ENCODE results near the gene ZC3H10. TPM values are rescaled to one million over a fixed set of nuclear protein-coding genes. Genes with fewer than 3 reads are reported as not detected.

The ZC3H10 gene
- total and polyA plus RNA-seq, 2 of the 13 experiments (the other 11 are each of a cell fraction or from before 2014, with no cell fraction given), result 0.70 to 2.3 TPM

DNA sequence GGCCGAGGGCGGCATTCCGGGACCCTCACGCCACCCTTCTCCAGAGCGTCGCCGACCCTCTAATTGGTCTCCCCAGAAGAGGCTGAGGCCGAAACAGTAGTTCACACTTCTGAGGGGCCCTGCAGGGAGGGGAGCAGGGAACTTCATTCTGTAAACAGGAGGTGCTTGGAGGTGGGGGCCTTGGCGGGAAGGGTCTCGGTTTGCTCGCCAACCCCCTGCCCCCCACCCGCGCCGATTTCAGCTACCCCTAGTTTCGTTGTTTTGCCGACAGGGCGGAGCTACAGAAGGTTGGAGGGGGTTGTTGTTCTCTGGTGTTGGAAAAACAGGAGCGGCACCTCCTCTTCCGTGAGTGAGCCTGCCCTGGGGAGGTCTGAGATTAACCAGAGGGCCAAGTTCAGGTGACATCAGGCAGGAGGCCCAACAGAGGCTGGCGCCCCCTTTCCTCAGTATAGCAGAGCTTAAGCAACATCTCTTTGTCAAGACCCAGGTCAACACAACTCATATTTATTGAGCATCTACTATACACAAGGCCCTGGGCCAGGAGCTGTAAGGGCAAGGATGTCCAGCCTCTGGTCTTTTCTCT, 37.4 kb upstream of the ZC3H10 start (continued):
- TF ChIP-seq, protein P1, sequence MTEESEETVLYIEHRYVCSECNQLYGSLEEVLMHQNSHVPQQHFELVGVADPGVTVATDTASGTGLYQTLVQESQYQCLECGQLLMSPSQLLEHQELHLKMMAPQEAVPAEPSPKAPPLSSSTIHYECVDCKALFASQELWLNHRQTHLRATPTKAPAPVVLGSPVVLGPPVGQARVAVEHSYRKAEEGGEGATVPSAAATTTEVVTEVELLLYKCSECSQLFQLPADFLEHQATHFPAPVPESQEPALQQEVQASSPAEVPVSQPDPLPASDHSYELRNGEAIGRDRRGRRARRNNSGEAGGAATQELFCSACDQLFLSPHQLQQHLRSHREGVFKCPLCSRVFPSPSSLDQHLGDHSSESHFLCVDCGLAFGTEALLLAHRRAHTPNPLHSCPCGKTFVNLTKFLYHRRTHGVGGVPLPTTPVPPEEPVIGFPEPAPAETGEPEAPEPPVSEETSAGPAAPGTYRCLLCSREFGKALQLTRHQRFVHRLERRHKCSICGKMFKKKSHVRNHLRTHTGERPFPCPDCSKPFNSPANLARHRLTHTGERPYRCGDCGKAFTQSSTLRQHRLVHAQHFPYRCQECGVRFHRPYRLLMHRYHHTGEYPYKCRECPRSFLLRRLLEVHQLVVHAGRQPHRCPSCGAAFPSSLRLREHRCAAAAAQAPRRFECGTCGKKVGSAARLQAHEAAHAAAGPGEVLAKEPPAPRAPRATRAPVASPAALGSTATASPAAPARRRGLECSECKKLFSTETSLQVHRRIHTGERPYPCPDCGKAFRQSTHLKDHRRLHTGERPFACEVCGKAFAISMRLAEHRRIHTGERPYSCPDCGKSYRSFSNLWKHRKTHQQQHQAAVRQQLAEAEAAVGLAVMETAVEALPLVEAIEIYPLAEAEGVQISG (CRISPR knock-in tag; IDR thresholded peaks at IDR 0.05), result peak; percentile 68
- TF ChIP-seq MEIS2 (CRISPR knock-in tag; IDR thresholded peaks at IDR 0.05), result no peak
- no peak for TF ChIP-seq MTA1 (CRISPR knock-in tag; IDR thresholded peaks at IDR 0.05; ENCODE audit: borderline replicate concordance)
- TF ChIP-seq ZNF687 (CRISPR knock-in tag; IDR thresholded peaks at IDR 0.05), result peak; percentile 20; the same call in 1 of the 2 replicates
- TF ChIP-seq, protein P2, sequence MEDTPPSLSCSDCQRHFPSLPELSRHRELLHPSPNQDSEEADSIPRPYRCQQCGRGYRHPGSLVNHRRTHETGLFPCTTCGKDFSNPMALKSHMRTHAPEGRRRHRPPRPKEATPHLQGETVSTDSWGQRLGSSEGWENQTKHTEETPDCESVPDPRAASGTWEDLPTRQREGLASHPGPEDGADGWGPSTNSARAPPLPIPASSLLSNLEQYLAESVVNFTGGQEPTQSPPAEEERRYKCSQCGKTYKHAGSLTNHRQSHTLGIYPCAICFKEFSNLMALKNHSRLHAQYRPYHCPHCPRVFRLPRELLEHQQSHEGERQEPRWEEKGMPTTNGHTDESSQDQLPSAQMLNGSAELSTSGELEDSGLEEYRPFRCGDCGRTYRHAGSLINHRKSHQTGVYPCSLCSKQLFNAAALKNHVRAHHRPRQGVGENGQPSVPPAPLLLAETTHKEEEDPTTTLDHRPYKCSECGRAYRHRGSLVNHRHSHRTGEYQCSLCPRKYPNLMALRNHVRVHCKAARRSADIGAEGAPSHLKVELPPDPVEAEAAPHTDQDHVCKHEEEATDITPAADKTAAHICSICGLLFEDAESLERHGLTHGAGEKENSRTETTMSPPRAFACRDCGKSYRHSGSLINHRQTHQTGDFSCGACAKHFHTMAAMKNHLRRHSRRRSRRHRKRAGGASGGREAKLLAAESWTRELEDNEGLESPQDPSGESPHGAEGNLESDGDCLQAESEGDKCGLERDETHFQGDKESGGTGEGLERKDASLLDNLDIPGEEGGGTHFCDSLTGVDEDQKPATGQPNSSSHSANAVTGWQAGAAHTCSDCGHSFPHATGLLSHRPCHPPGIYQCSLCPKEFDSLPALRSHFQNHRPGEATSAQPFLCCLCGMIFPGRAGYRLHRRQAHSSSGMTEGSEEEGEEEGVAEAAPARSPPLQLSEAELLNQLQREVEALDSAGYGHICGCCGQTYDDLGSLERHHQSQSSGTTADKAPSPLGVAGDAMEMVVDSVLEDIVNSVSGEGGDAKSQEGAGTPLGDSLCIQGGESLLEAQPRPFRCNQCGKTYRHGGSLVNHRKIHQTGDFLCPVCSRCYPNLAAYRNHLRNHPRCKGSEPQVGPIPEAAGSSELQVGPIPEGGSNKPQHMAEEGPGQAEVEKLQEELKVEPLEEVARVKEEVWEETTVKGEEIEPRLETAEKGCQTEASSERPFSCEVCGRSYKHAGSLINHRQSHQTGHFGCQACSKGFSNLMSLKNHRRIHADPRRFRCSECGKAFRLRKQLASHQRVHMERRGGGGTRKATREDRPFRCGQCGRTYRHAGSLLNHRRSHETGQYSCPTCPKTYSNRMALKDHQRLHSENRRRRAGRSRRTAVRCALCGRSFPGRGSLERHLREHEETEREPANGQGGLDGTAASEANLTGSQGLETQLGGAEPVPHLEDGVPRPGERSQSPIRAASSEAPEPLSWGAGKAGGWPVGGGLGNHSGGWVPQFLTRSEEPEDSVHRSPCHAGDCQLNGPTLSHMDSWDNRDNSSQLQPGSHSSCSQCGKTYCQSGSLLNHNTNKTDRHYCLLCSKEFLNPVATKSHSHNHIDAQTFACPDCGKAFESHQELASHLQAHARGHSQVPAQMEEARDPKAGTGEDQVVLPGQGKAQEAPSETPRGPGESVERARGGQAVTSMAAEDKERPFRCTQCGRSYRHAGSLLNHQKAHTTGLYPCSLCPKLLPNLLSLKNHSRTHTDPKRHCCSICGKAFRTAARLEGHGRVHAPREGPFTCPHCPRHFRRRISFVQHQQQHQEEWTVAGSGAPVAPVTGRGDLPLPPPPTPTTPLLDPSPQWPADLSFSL (CRISPR knock-in tag; IDR thresholded peaks at IDR 0.05), result no peak
- no peak for TF ChIP-seq ATF7-NPFF (CRISPR knock-in tag; IDR thresholded peaks at IDR 0.05; ENCODE audit: low read depth)
- TF ChIP-seq ZNF326 (CRISPR knock-in tag; IDR thresholded peaks at IDR 0.05; ENCODE audit: borderline replicate concordance), result no peak
- TF ChIP-seq TEAD3 (CRISPR knock-in tag; optimal IDR thresholded peaks at IDR 0.05; ENCODE audit: borderline replicate concordance), result peak; percentile 49
- peak; percentile 19 for TF ChIP-seq SRSF1 (optimal IDR thresholded peaks at IDR 0.05; ENCODE audit: low read depth, low read length)
- peak; percentile 70; the same call in 1 of the 2 replicates for TF ChIP-seq GATAD2A (CRISPR knock-in tag; IDR thresholded peaks at IDR 0.05)
- TF ChIP-seq NCOR1 (IDR thresholded peaks at IDR 0.05; ENCODE audit: borderline replicate concordance, low read length), result peak; percentile 85
- 0 out of 2 replicates have a peak, but pooled peaks have one; percentile 61 for TF ChIP-seq ZNF30 (CRISPR knock-in tag; IDR thresholded peaks at IDR 0.05)
- TF ChIP-seq MYNN (CRISPR knock-in tag; IDR thresholded peaks at IDR 0.05; ENCODE audit: low read depth), result no peak
- TF ChIP-seq, protein P3, sequence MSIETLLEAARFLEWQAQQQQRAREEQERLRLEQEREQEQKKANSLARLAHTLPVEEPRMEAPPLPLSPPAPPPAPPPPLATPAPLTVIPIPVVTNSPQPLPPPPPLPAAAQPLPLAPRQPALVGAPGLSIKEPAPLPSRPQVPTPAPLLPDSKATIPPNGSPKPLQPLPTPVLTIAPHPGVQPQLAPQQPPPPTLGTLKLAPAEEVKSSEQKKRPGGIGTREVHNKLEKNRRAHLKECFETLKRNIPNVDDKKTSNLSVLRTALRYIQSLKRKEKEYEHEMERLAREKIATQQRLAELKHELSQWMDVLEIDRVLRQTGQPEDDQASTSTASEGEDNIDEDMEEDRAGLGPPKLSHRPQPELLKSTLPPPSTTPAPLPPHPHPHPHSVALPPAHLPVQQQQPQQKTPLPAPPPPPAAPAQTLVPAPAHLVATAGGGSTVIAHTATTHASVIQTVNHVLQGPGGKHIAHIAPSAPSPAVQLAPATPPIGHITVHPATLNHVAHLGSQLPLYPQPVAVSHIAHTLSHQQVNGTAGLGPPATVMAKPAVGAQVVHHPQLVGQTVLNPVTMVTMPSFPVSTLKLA (IDR thresholded peaks at IDR 0.05), result no peak

Measured in HepG2 (cell line).